Measurements from ENCODE around the gene CCDC167. TPM values are rescaled to one million over a fixed set of nuclear protein-coding genes. Genes with fewer than 3 reads are reported as not detected.

Gene CCDC167
- total RNA-seq (10 to 100 TPM; 11.6 to 38.4 (median 17.4) TPM), polyA plus RNA-seq (10 to 100 TPM; 26.1 to 64.8 (median 41.0) TPM)
- long read RNA-seq, donor 1, transcript CCDC167-201 (4 exons, 619 nt): major isoform, 24 of 24 reads
- long read RNA-seq, donor 1, partial matches to known transcripts: 0 of 24 reads
- long read RNA-seq, donor 1, other reads (novel, unspliced or antisense): 0 of 24 reads
- long read RNA-seq, donor 2, transcript CCDC167-201 (4 exons, 619 nt): major isoform, 17 of 22 reads
- long read RNA-seq, donor 2, partial matches to known transcripts: 0 of 22 reads
- long read RNA-seq, donor 2, other reads (novel, unspliced or antisense): 5 of 22 reads

DNA sequence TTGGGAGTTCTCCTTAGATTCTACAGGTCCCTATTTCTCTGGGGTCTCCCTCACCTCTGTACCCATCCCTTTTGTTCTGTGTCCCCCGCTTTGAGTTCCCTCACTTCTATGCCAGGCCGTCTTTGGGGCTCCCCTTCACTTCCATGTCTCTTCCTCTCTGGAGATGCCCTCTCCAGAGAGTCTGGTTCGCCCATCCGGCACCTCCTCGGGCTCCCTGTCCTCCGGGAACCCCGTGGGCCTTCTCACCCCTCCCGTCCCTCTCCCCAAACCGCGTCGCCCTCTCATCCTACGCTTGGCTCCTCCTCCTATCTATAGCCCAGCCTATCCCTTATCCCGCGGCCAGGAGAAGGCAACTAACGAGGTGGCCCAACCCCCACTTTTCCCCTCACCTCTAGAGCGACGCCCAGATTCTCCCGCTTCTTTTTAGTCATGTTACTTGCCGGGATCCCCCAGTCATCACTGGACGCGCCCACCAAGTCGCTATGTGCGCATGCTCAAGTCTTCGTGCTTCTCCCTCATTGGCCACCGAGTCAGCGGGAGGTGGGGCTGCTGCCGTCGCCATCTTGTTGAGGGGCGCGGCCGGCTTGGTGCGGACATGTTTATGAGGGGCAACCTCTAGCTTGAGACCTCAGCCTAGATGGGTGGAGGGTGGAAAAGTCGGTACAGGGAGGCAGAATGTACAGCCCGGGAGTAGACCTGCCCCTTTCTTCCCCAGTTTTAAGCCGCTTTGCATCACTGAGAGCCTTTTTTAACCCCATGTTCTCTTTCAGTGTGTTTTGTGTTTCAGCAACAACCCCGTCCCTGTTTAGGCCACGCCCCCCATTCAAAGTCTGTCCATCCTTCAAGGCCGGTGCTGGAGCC, at the start of gene CCDC167:
Gene CCDC167, minus strand, starts transcription at position 461 of the 861 bp plus-strand sequence. Its CDS starts 30 bp downstream, at position 431.
- WGBS, 5 donors: 2 to 3% (median 2%) methylated on average over 38 of the region's 38 CpGs
- Histone ChIP-seq H3K9me3 (no peaks in the 10 kb centered on the region), H3K27me3 (replicated peaks in 1 of 7) (no peaks in the 10 kb centered on the region), H3K27ac (peak within 1 kb of the TSS in 7 of 8 donors; percentile 35 to 89 (median 78)), H3K4me1 (peaks cover 25 to 78% (median 49%) of the 10 kb centered on the region in 6 donors), H3K36me3 (no peaks in the 10 kb centered on the region), H3K4me3 (peak within 1 kb of the TSS; percentile 54 to 81 (median 68))
- TF ChIP-seq POLR2A (IDR thresholded peaks at IDR 0.05) (no peak), POLR2AphosphoS5 (IDR thresholded peaks at IDR 0.05) (peak; percentile 78 to 86 (median 84))
- intact Hi-C loops (cut with DNase I; ENCODE audit: low total_unique reads): no loop called here
- peak; percentile 97 for DNase-seq

DNA sequence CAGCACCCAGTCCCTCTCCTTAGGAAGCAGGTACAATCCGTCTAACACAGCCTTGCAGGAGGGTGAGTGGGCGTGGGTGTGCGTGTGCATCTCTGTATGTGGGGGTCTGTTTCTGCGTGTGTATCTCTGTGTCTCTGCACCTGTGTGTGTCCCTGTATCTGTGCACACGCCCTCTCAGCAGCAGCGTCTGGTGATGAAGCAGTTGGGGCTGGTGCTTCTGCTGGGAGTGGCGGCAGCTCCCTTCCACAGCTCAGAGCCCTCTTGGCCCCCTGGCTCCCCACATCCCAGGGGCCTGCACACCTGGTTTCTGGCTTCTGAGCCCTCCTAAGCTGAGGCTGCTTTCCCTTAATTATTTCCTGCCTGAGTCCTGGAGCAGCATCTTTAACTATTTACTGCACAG, 49.5 kb upstream of the CCDC167 start:
- peaks cover 7 to 96% (median 54%) of the 10 kb centered on the region in 6 donors for H3K4me1 ChIP-seq
- no peak overlapping the region for H3K4me3 ChIP-seq
- H3K27me3 ChIP-seq (replicated peaks in 1 of 7): no peaks in the 10 kb centered on the region
- no peak for TF ChIP-seq POLR2A (IDR thresholded peaks at IDR 0.05)
- no peak for TF ChIP-seq POLR2AphosphoS5 (IDR thresholded peaks at IDR 0.05)
- TF ChIP-seq, protein P1, sequence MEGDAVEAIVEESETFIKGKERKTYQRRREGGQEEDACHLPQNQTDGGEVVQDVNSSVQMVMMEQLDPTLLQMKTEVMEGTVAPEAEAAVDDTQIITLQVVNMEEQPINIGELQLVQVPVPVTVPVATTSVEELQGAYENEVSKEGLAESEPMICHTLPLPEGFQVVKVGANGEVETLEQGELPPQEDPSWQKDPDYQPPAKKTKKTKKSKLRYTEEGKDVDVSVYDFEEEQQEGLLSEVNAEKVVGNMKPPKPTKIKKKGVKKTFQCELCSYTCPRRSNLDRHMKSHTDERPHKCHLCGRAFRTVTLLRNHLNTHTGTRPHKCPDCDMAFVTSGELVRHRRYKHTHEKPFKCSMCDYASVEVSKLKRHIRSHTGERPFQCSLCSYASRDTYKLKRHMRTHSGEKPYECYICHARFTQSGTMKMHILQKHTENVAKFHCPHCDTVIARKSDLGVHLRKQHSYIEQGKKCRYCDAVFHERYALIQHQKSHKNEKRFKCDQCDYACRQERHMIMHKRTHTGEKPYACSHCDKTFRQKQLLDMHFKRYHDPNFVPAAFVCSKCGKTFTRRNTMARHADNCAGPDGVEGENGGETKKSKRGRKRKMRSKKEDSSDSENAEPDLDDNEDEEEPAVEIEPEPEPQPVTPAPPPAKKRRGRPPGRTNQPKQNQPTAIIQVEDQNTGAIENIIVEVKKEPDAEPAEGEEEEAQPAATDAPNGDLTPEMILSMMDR (IDR thresholded peaks at IDR 0.05 in 8 of 11, conservative IDR thresholded peaks at IDR 0.05 in 3 of 11): no peak
- no peaks in the 10 kb centered on the region for H3K36me3 ChIP-seq
- no peak for DNase-seq
- 62 to 84% (median 78%) methylated on average over 6 to 7 of the region's 7 CpGs for WGBS, 5 donors
- intact Hi-C loops (cut with DNase I; ENCODE audit: low total_unique reads): no loop called here
- H3K27ac ChIP-seq: peak overlapping the region in 4 of 8 donors; percentile 9 to 83 (median 50)
- no peaks in the 10 kb centered on the region for H3K9me3 ChIP-seq

DNA sequence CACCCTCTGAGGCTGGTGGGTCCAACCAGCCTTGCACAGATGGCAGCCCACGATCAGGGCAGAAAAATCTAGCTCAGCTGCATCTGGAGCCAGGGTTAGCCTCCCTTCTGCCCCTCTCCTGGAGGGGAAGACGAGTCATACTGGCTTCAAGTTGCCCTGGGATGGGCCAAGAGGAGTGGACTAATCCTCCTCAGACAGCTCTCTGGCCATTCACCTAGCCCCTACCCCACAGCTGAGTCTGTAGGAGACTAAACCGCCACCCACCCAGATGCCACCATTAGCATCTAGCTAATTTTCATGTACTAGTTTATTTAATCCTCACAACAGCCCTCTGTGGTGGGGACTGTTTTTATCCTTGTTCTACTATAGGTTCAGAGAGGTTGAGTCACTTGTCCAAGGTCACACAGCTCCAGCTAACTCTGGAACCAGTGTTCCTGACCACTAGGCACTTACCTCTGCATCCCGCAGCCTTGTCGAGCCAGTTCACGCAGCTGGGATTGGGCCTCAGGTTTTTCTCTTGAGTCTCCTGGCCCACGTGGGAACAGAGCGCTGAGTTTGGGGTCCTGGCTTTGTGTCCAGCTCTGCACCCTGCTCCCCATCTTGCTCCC, 48.5 kb upstream of the CCDC167 start:
- Histone ChIP-seq H3K4me1 (peaks cover 7 to 93% (median 46%) of the 10 kb centered on the region in 6 donors), H3K9me3 (no peaks in the 10 kb centered on the region), H3K27ac (peak overlapping the region in 5 of 8 donors; percentile 39 to 83 (median 65)), H3K36me3 (no peaks in the 10 kb centered on the region), H3K27me3 (replicated peaks in 1 of 7) (no peaks in the 10 kb centered on the region), H3K4me3 (no peak overlapping the region)
- 74 to 82% (median 79%) methylated on average over 7 to 8 of the region's 8 CpGs for WGBS, 5 donors
- DNase-seq: no peak
- intact Hi-C loops (cut with DNase I; ENCODE audit: low total_unique reads): no loop called here
- TF ChIP-seq, protein P1 (IDR thresholded peaks at IDR 0.05 in 8 of 11, conservative IDR thresholded peaks at IDR 0.05 in 3 of 11): no peak
- TF ChIP-seq POLR2A (IDR thresholded peaks at IDR 0.05): no peak
- TF ChIP-seq POLR2AphosphoS5 (IDR thresholded peaks at IDR 0.05): no peak

DNA sequence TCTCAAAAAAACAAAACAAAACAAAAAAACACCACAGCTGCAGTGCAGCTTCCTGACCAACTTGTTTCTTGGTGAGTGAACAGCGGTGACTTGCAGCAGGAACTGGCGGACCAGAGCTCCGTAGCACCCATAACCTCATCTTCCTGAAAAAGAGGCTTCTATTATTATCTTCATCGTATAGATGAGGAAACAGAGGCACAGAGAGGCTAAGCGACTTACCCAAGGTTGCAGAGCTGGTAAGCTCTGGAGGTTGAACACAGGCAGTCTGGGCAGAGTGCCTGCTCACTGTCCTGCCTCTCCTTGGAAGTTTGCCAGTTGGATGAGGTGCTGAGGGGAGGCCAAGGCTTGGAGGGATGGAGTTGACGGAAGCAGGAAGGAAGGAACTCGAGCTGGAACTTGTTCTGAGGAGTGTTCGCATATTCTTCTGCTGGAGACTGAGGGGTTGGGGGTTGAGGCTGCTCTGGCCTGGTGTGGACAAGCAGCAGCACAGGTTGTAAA, 47.9 kb upstream of the CCDC167 start:
- H3K4me3 ChIP-seq: peak overlapping the region in 1 of 8 donors; percentile 19
- H3K27ac ChIP-seq: peak overlapping the region in 6 of 8 donors; percentile 39 to 83 (median 63)
- no peaks in the 10 kb centered on the region for H3K36me3 ChIP-seq
- peaks cover 7 to 88% (median 43%) of the 10 kb centered on the region in 6 donors for H3K4me1 ChIP-seq
- 16 to 27% (median 17%) methylated on average over 8 of the region's 8 CpGs for WGBS, 5 donors
- H3K27me3 ChIP-seq (replicated peaks in 1 of 7): no peaks in the 10 kb centered on the region
- DNase-seq: no peak
- TF ChIP-seq POLR2A (IDR thresholded peaks at IDR 0.05) (no peak), POLR2AphosphoS5 (IDR thresholded peaks at IDR 0.05) (peak in 2 of 3 donors; percentile 31 to 54)
- H3K9me3 ChIP-seq: no peaks in the 10 kb centered on the region
- intact Hi-C loops (cut with DNase I; ENCODE audit: low total_unique reads): no loop called here
